Ishikawa (cell line): Measurements from ENCODE around the gene CDH23.

Experiments used
- CEBPB ChIP-seq: IDR thresholded peaks from 2 replicates; pipeline ENCODE4 v1.6.1; 2012
- CREB1 ChIP-seq: IDR thresholded peaks from 2 replicates; pipeline ENCODE4 v1.6.1; 2012; ENCODE audit warnings: low read depth
- EGR1 ChIP-seq: IDR thresholded peaks from 2 replicates; pipeline ENCODE4 v1.6.1; 2012
- EP300 ChIP-seq: IDR thresholded peaks from 2 replicates; pipeline ENCODE4 v1.6.1; 2012; ENCODE audit warnings: borderline replicate concordance
- FOXM1 ChIP-seq: IDR thresholded peaks from 2 replicates; pipeline ENCODE4 v1.6.1; 2012; ENCODE audit warnings: low read depth, borderline replicate concordance
- MAX ChIP-seq: IDR thresholded peaks from 2 replicates; pipeline ENCODE4 v1.6.1; 2012
- RAD21 ChIP-seq: IDR thresholded peaks from 2 replicates; pipeline ENCODE4 v1.6.1; 2012; ENCODE audit warnings: low read depth
- REST ChIP-seq: IDR thresholded peaks from 2 replicates; pipeline ENCODE4 v1.6.1; 2012; ENCODE audit warnings: low read depth, mild to moderate bottlenecking
- TAF1 ChIP-seq: IDR thresholded peaks from 2 replicates; pipeline ENCODE4 v1.6.1; 2012; ENCODE audit warnings: low read depth, mild to moderate bottlenecking
- TEAD4 ChIP-seq: IDR thresholded peaks from 2 replicates; pipeline ENCODE4 v1.6.1; 2012
- USF1 ChIP-seq: IDR thresholded peaks from 2 replicates; pipeline ENCODE4 v1.6.1; 2012
- ZBTB7A ChIP-seq: IDR thresholded peaks from 2 replicates; pipeline ENCODE4 v1.6.1; 2012; ENCODE audit warnings: low read depth

- TF ChIP-seq ZBTB7A (no peak), TAF1 (no peak), RAD21 (no peak), MAX (no peak), EP300 (no peak), USF1 (no peak), TEAD4 (no peak), CEBPB (no peak), FOXM1 (no peak), EGR1 (no peak), CREB1 (no peak), REST (no peak)
These were observed 139.6 kb downstream of the CDH23 start for GRCh38 chr10:71536332-71536731.
